CD4-positive, alpha-beta T cell treated with Interleukin-10 for 1 hour (primary cell): ENCODE results near the gene SNRPD3.
"Not testable (repeated sequence)": the region's sequence is repeated elsewhere in the genome, so short reads cannot be mapped to it uniquely, and the experiment has no call there.

ENCODE experiments used
- DNase-seq: peaks from one replicate; pipeline ENCODE4 v3.0.0-alpha.2; 2020

SNRPD3 gene

DNA sequence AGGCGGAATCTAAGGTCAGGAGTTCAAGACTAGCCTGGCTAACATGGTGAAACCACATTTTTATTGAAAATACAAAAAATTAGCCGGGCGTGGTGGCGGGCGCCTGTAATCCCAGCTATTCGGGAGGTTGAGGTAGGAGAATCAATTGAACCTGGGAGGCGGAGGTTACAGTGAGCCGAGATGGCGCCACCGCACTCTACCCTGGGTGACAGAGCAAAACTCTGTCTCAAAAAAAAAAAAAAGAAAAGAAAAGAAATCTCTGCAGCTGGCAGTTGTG is 37.7 kb downstream of the SNRPD3 start:
- not testable (repeated sequence) for DNase-seq

- no peak for DNase-seq
Observed at GRCh38 chr22:24593836-24594568, 38.2 kb downstream of the SNRPD3 start.

DNA sequence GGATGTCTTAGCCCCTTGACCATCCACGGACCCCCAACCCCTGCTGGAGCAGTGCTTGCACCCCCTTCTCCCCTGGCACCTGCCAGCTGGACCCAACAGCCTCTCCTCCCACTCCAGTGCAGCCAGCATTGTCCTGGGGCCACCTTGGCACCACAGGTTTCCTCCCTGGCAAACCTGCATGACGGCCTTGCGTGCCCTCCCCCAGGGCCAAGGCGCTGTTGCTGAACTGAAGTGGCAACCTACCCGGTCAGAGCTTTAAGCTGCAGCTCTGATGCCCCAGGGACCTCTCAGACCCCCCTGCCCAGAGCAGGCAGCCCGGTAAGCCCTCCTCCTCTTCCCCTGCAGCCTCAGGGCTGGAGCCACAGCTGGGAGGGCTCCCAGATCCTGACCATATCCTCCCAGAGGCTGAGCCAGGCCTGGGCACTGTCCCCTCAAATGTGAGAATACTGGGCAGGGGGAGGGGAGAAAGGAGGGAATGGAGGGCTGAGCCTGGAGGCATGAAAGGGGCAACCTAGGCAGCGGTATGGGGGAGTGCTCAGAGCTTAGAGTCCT is 38.8 kb downstream of the SNRPD3 start:
- DNase-seq, result no peak

GRCh38 chr22:24595228-24595627 is 39.4 kb downstream of the SNRPD3 start:
- DNase-seq, result no peak

- DNase-seq, result no peak
Observed at GRCh38 chr22:24595863-24596262, 40.1 kb downstream of the SNRPD3 start.

DNA sequence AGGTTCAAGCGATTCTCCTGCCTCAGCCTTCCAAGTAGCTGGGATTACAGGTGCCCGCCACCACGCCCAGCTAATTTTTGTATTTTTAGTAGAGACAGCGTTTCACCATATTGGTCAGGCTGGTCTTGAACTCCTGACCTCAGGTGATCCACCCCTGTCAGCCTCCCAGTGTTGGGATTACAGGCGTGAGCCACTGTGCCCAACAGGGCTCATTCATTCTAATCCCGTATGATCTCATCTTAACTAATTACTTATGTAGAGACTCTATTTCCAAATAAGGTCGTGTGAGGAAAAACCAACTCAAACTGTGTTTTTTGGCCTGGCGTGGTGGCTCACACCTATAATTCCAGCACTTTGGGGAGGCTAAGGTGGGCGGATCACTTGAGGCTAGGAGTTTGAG is 41.3 kb downstream of the SNRPD3 start:
- not testable (repeated sequence) for DNase-seq

DNA sequence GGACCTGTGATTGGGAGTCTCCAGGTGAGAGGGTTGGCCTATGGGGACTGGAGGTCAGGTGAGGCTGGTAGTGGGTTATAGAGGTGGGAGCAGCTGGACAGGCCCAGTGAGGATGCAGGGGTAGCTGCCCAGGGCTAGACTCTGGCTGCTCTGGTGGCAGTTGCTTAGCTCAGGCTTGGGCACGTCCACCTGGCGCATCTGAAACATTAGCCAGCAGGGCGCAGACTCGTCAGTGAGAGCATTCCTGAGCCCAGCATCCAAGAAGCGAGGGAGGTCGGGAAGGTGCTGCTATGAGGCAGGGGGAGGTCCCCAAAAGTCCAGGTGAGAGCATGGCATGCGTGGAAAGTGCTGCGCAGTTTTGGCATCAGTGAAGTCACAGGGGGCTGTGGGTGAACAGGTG is 43.7 kb downstream of the SNRPD3 start:
- no peak for DNase-seq

DNA sequence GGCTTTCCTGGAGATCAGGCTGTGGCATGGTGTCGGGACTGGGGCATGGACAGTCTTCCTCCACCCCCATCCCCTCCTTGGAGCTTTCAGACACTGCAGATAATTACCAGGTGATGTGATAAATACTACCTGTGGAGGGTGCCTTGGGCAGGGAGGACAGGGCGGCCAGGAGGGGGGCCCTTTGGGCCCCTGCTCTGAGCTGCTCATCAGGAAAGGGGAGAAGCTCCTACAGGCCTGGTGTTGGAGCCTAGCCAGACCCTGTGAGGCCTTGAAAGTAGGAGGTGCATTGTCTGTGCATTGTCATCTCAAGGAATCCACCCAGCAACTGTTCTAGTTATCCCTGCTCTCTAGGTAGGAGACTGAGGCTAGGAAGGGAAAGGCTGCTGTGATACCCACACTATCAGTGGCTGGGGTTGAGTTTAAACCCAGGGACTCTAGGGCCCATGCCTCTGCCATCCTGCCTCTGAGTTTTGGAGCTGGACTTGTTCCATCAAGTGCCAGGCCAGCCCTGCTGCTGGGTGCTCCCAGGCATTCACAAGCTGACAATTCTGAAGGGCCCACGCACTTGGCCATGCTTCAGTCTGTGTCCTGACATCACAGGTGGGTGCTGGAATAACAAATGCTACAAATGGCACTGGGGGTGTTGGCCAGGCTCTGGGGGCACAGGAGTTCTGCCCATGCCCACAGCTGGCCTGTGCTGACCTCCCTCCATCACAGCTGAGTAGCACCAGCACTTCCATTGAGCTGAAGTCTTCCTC is 44.3 kb downstream of the SNRPD3 start:
- DNase-seq, result not testable (repeated sequence)

DNA sequence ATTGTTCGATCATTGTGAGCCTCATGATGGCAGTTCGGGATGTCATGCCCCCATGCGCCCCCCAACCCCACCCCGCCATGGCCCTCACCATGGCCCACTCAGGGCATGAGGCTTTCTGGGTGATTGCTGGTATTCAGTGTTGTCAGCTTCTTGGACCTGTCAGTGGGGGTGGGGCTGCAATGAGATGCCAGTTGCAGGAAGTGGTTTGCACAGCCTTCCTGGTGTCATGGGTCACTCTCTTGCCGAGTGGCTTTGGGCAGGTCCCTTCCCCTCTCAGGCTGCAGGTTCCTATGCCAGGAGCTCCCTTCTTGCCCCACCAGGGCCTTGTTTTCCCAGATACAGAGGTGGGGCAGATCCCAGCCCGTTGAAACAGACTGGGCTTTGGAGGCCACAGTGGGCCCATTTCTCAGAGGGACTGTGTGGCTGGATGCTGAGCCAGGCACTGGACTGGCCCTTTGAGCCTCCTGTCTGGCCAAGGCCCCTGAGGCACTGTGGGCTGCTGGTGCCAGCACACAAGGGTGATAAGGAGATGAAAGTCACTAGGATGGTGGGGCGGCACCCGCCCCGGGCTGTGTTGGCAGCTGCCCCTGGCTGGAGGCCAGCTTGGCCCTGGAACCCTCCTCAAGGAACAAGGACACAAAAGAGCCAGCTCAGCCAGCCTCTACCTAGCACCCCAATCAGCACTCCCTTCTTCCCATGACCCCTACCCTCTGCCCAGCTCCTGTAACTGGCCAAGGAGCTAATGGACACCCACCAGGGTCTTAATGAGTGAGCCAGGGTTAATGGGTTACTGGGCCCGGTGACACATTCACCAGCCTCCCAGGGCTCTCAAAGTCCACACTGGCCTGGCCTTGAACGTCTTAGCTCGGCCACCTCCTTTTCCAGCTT is 45.7 kb downstream of the SNRPD3 start:
- DNase-seq, result peak; percentile 16

DNA sequence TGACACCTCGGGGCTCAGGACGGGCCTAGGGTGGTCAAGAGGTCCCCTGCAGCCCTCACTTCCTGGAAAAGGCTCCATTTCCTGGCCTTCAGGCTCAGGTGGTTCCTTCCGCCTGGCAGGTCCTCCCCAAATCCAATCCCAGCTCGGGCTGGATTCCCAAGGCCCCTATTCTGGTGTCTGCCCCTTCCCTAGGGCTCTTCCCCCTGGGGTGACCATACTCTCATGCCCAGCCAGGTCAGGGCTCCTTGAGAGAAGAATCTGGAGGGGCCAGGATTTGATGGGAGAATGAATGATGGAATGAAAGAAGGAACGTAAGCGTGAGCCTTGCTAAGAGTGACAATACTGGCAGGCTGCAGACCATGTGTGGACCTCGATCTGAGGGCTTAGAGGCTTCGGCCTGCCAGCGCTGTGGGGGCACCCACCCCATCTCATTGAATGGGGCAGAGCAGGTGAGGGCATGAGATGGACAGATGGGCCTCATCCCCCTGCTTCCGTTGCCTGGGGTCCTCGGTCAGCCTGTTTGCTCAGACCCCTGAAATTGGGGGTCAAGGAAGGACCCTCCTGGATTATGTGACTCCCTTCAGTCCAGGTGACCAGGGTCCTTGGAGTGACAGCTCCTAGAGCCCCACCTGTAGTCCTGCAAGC is 46.4 kb downstream of the SNRPD3 start:
- DNase-seq, result not testable (repeated sequence)

DNA sequence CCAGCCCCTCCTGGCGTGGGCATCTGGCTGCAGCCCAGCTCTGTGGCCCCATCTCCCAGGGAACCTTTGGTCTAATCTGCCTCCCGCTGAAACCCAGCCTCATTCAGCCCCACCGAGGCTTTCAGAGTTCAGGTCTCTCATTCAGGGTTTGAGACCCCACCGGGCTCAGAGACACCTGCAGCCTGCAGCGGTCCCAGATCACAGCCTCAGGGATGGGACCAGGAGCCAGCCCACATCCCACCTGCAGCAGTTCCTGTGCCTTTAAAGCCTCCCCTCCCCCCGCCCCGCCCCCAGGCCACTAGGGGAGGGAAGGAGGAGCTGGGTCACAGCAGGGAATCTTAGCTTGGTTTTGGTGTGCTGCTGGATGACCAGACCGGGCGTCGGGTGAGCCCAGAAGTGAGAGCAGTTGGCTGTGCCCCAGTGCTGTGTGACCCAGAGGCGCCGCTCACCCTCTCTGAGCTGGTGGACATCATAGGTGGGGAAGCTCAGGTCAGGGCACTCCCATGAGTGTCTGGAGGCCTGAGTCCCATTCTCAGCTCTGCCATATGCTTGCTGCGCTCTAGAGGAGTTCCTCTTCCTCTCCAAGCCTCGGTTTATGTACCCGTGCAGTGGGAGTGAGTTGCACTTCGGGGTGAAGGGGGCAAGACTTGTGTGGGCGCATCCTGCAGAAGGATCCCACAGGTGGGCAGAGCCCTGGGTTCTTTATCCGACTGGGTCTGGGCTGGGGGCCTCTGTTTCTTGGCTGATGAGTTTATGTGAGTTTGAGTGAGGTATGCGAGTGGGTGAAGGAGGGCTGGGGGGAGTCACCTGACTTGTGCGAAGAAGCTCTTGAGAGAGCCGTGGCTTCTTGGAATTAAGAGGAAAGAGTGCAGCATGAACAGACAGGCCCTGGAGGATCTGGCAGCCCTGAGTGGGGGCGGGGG is 47.3 kb downstream of the SNRPD3 start, which contains the start of gene GGT1:
Gene GGT1 (plus strand): TSS at position 347 of the 923 bp plus-strand sequence. CDS start 7,889 bp downstream, outside the sequence.
- not testable (repeated sequence) for DNase-seq

DNA sequence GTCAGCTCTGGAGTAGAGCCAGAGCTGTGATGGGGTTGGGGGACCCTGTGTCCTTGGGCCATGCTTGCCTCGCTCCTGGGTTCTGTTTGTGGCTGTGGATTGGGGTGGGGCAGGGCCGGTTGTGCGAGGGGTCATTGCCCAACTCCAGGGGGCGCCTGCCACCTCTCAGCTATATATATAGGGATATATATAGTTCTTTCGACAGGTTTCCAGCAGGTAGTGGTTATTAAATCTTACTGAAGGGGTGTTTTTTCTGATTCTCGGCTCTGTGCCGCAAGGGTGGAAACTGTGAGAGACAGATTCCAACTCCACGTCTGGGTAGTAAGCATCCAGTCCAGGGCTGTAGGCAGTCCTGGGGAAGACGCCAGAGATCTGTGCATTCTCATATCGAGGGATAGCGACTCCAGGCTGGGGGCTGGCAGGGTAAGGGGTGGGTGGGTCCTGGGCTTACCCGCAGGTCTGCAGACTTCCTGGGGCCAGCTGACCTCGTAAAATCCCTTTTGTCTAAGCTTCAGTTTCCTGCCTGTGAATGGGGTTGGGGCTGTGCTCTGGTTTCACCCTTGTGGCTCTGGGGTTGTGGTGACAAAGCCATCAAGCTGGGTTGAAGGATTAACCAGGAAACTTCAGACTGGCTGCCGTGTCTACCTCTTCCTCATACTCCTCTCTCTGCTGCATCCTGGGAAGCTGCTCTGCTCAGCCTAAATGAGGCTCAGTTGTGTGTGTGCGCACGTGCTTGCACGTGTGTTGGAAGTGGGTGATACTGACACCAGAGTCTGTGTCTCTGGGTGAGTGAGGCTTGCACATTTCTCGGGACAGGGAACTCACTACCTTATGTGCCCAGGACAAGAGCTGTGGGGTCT is 48.2 kb downstream of the SNRPD3 start:
- peak; percentile 14 for DNase-seq

DNA sequence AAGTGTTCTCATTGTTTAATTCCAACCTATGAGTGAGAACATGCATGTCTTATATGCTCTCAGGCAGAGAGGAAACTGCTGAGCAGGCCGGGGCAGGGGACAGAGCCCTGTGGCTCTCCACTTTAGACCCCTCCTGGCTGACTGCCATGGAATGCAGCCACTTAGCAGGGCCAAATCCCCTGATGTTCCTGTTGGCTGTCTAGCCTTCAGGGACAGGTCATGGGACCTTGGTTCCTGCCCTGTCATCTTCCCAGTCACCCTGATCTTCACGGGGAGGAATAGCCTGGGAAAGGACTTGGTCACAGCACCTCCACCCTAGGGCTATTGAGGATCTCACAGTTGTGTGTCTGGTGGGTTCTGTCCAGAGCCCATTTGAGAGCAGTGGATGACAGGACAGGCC is 50.5 kb downstream of the SNRPD3 start:
- DNase-seq, result not testable (repeated sequence)

DNA sequence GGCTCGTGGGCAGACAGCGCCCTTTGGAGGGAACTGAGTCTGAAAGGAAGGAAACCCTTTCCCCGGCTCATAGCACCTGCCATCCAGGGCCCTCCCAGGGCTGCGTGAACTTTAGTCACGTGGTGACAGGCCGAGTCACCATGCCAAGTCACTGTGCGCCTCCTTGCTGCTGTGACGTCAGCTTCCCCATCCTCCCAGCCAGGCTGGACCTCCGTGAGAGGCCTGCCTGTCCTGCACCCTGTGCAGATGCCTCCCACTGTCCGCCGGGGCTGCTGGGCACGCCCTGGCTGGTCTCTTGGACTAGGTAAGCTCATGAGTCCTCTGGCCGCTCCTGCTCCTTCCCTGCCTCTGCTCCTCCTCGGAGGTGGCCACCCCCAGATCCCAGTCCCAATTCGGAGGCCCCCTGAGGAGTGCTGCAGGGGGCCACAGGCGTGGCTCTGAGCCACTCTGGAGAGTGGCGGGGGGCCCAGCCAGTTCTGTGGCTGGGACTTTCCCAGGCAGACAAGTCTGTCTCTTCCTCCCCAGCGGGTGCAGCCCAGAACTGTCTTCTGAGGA is 51.7 kb downstream of the SNRPD3 start:
- peak; percentile 66 for DNase-seq

- not testable (repeated sequence) for DNase-seq
Observed at GRCh38 chr22:24608327-24608726, 52.5 kb downstream of the SNRPD3 start.

- DNase-seq, result not testable (repeated sequence)
Observed at GRCh38 chr22:24609888-24610287, 54.1 kb downstream of the SNRPD3 start.

- not testable (repeated sequence) for DNase-seq
Observed at GRCh38 chr22:24614794-24615193, 59.0 kb downstream of the SNRPD3 start.

DNA sequence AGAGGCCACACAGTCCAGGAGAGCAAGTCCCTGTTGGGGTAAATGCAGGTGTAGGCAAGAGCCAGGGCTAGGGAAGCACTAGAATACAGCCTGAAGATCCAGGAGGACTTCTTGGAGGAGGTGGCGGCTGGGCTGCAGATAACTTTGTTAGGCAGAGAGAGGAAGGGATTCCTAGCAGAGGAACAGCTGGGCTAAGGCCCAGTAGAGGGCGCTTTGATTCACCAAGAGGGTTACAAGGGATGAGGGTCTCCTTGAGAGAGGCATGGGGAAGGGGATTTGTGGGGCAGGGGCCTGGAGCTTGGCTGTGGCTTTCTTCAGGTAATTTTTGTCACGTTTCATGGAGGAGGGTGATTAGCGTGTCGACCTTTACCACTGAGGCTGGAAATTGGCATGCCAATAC is 65.4 kb downstream of the SNRPD3 start:
- not testable (repeated sequence) for DNase-seq

GRCh38 chr22:24622596-24622995 is 66.8 kb downstream of the SNRPD3 start:
- DNase-seq, result not testable (repeated sequence)
